Activated CD8-positive, alpha-beta T cell treated with anti-CD3 and anti-CD28 coated beads, Interleukin-2, amount 10 ng/mL, durations not matched to agents 7 days and 5 days (primary cell): Measurements from ENCODE around the gene SF3B4. TPM values are rescaled to one million over a fixed set of nuclear protein-coding genes. Genes with fewer than 3 reads are reported as not detected.
A peak's percentile ranks its signal among the peaks of the same experiment; 100 is the strongest.

Source experiments
- ATAC-seq: fragments of 150-1000 bp; cut with Tn5 transposase; one replicate; pipeline ENCODE4 v1.10.0; 2021; ENCODE audit warnings: moderate library complexity
- CTCF ChIA-PET: fragments of 350-600 bp; sonication (Branson Sonifier 250); formaldehyde crosslinking; loops from one replicate; lab custom pipeline; 2021; ENCODE audit warnings: antibody characterized with exemption; lab: Charles Lee
- POLR2A ChIA-PET: fragments of 350-600 bp; sonication (Branson Sonifier 250); formaldehyde crosslinking; loops from one replicate; lab custom pipeline; 2021; ENCODE audit warnings: antibody characterized with exemption; lab: Charles Lee
- DNase-seq: peaks from one replicate; pipeline ENCODE4 v3.0.0-alpha.2; 2020
- H3K27ac Mint-ChIP-seq: one replicate; pipeline ENCODE4 v1.8.0; 2021; ENCODE audit warnings: mild to moderate bottlenecking, mixed read lengths
- H3K27me3 Mint-ChIP-seq: one replicate; pipeline ENCODE4 v1.8.0; 2021; ENCODE audit warnings: low read depth, mixed read lengths
- H3K36me3 Mint-ChIP-seq: one replicate; pipeline ENCODE4 v1.8.0; 2021; ENCODE audit warnings: low read depth, mixed read lengths
- H3K4me1 Mint-ChIP-seq: one replicate; pipeline ENCODE4 v1.8.0; 2021; ENCODE audit warnings: low read depth, mixed read lengths
- H3K4me3 Mint-ChIP-seq: one replicate; pipeline ENCODE4 v1.8.0; 2021; ENCODE audit warnings: mild to moderate bottlenecking, mixed read lengths
- H3K9me3 Mint-ChIP-seq: one replicate; pipeline ENCODE4 v1.8.0; 2022; ENCODE audit warnings: mixed read lengths; ENCODE audit not compliant: insufficient read depth
- total RNA-seq, 2 experiments: library from RNA; stranded (reverse); gene quantifications; one replicate each; pipeline ENCODE4 v1.2.3, GENCODE V29; 2021

Gene SF3B4
- total RNA-seq, 2 experiments from 2014 or later: 102 to 106 TPM

- ChIA-PET CTCF (interaction anchor here (1.7 kb wide), 1 partner anchor 29 kb away, joined by 8 read pairs; a partner anchor contains a TSS), POLR2A (interaction anchor here (0.8 to 4.7 kb wide), 4 partner anchors 8 to 94 kb away, joined by 3 to 52 read pairs (median 4); partner anchors contain the start of genes OTUD7B and SF3B4)
- DNase-seq: no peak
- peak overlapping the region; percentile 67 for H3K27ac Mint-ChIP-seq
- peaks cover 21% of the 10 kb centered on the region for H3K36me3 Mint-ChIP-seq
- peaks cover 58% of the 10 kb centered on the region for H3K4me1 Mint-ChIP-seq
- H3K4me3 Mint-ChIP-seq: peak overlapping the region; percentile 89
- H3K27me3 Mint-ChIP-seq: no peaks in the 10 kb centered on the region
- H3K9me3 Mint-ChIP-seq: no peaks in the 10 kb centered on the region
- ATAC-seq: peak; percentile 9
Measured at GRCh38 chr1:149916898-149917252, 10.7 kb downstream of the SF3B4 start.

DNA sequence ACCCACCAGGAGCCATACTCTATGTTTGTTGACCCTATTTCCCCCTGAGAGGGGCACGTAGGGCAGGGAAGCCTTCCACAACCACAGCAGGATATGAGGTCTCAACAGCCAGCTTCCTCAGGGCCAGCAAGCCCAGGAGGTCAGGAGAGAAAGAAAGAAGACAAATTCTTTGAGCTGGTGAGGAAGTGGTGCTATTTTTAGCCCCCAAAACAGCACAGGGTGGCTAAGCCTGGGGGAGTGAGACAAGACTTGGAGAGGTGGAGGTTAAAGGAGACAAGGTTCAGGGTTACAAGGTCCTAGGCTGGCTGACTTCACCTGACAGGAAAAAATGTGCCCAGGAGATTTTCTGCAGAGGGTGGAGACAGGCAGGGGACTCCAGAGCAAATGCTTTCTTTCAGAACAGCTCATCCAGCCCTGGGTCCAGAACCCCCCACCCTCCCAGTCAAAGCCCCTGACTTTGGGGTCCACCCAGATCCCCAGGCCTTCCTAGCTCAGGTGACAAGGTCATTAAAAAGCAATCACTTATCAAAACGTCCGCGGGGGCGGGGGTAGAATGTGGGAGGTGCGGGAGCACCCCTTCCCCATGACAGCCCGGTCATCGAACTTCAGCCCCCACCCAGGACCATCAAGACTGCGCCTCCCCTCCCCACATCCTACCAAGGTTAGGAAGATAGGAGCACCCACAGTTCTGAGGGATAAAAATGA, 11.3 kb downstream of the SF3B4 start:
- H3K27me3 Mint-ChIP-seq: no peaks in the 10 kb centered on the region
- POLR2A ChIA-PET: interaction anchor here (0.8 to 4.7 kb wide), 8 partner anchors 9 to 95 kb away, joined by 3 to 52 read pairs (median 3); partner anchors contain the start of genes OTUD7B and SF3B4

DNA sequence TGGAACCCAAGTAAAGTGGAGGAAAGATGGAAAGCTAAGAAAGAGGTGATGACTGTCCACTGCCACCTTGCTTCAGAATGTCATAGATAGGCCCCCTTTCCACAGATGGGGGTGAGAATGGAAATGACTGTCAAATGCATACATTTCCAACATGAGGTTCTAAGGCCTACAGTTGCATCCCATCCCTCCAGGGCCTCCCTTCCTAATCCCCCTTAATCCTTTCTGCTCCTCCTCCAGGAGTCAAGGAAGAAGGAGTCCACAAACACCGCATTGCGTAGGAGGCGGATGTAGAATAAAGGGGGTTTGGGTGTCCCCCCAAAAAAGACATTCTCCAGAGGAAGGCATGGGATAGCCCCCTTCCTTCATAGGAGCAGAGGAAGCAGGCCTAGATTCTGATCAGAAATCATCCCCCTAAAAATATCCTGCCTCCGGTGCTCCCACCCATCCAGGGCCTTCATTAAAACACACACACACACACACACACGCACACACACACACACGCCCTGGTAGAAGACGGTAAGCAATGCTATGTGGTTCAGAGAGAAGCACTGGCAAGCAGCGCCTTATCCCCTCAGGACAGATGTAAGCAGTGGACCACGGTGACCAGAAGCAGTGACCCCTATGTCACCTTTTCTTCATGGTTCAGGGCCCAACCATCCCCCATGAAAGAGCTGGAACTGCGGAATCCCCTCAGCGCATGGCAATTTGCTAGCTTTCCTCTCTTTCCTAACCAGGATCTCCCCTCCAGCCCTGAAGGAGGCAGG, 12.0 kb downstream of the SF3B4 start:
- Mint-ChIP-seq H3K27me3 (no peaks in the 10 kb centered on the region), H3K4me1 (peaks cover 58% of the 10 kb centered on the region), H3K4me3 (peak overlapping the region; percentile 89), H3K27ac (peak overlapping the region; percentile 71), H3K9me3 (no peaks in the 10 kb centered on the region), H3K36me3 (peaks cover 25% of the 10 kb centered on the region)
- CTCF ChIA-PET: interaction anchor here (0.7 to 1.7 kb wide), 3 partner anchors 27 to 271 kb away, joined by 3 to 8 read pairs (median 5); a partner anchor contains a TSS
- POLR2A ChIA-PET: interaction anchor here (0.8 to 4.7 kb wide), 8 partner anchors 9 to 95 kb away, joined by 3 to 52 read pairs (median 3); partner anchors contain the start of genes OTUD7B and SF3B4
- DNase-seq (no peak), ATAC-seq (no peak)

More for the DNA sequence above, 11.3 kb downstream of the SF3B4 start:
- ATAC-seq: peak; percentile 27
- peaks cover 18% of the 10 kb centered on the region for H3K36me3 Mint-ChIP-seq
- DNase-seq: no peak
- H3K4me1 Mint-ChIP-seq: peaks cover 58% of the 10 kb centered on the region
- H3K9me3 Mint-ChIP-seq: no peaks in the 10 kb centered on the region
- H3K4me3 Mint-ChIP-seq: peak overlapping the region; percentile 89
- CTCF ChIA-PET: interaction anchor here (0.7 to 1.7 kb wide), 3 partner anchors 28 to 271 kb away, joined by 3 to 8 read pairs (median 5); a partner anchor contains a TSS
- peak overlapping the region; percentile 67 for H3K27ac Mint-ChIP-seq

GRCh38 chr1:149914545-149914944, 13.1 kb downstream of the SF3B4 start:
- peaks cover 58% of the 10 kb centered on the region for H3K4me1 Mint-ChIP-seq
- no peak overlapping the region for H3K4me3 Mint-ChIP-seq
- ChIA-PET CTCF (interaction anchor here (0.8 to 1.4 kb wide), 2 partner anchors 149 to 272 kb away, joined by 3 read pairs; no protein-coding TSS in a partner anchor), POLR2A (interaction anchor here (1.8 to 4.7 kb wide), 2 partner anchors 14 to 27 kb away, joined by 6 to 52 read pairs; a partner anchor contains a TSS)
- no peaks in the 10 kb centered on the region for H3K27me3 Mint-ChIP-seq
- H3K27ac Mint-ChIP-seq: peak overlapping the region; percentile 71
- DNase-seq (no peak), ATAC-seq (no peak)
- no peaks in the 10 kb centered on the region for H3K9me3 Mint-ChIP-seq
- peaks cover 29% of the 10 kb centered on the region for H3K36me3 Mint-ChIP-seq

DNA sequence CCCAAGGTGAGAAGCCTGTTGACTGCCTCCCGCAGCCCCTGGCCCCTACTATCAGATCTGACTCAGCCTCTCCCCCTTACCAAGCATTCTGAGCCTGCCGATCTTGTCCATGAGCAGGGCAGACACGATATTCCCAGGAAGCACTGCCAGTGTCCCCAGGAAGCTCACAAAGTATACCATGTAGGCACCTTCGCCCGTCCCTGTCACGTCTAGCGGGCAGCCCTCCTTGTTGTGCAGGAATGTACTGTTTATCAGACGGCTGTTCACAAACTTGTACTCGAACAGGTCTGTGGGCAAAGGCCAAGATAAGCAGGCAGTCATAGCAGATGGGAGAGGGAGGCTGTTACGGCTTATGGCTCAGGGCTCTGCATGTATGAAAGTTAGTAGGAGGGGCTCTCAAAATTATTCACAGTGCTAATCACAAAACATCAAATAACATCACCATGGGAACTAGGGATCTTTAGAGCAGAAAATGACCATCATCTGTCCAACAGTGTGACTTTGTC, 21.0 kb downstream of the SF3B4 start:
- H3K27me3 Mint-ChIP-seq: no peaks in the 10 kb centered on the region
- H3K4me3 Mint-ChIP-seq: no peak overlapping the region
- no peak for DNase-seq
- H3K36me3 Mint-ChIP-seq: peaks cover 58% of the 10 kb centered on the region
- ChIA-PET POLR2A (interaction anchor here (0.8 to 1.4 kb wide), 2 partner anchors 10 to 21 kb away, joined by 3 to 4 read pairs; partner anchors contain the start of gene SF3B4), CTCF (interaction anchor here (1.3 to 1.8 kb wide), 2 partner anchors 18 to 281 kb away, joined by 3 to 4 read pairs; a partner anchor contains a TSS)
- no peak overlapping the region for H3K27ac Mint-ChIP-seq
- ATAC-seq: no peak
- H3K4me1 Mint-ChIP-seq: peaks cover 16% of the 10 kb centered on the region
- no peaks in the 10 kb centered on the region for H3K9me3 Mint-ChIP-seq

DNA sequence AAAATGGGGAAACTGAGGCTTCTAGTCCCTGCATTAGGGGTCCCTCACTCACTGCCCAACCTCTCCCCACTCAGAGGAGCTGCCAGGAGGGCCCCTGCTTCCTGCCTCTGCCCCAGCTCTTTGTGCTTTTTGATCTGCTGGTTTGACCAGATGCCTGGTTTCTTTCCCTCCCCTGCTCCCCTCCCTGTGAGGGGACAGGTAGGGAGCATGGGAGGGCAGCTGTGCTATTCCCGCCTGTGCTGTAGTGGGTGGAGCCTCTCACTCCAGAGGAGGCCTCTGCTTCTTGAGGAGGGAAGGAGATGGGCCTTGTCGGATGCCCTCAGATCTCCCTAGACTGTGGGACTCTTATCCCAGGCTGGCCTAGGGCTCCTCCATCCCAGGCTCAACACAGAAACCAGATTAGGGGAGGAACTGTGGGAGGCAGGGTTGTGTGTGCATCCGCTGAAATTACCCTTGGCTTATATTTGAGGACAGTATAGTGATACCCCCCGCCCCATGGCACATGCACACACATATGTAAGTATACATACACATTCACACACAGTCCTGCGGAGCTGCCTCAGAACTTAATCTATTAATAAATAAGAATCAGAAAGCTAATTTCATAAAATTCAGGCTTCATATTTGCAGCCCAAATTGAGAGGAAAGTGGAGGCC, 23.6 kb downstream of the SF3B4 start:
- no peak for ATAC-seq
- Mint-ChIP-seq H3K4me3 (no peak overlapping the region), H3K27ac (peak overlapping the region; percentile 57), H3K27me3 (no peaks in the 10 kb centered on the region), H3K36me3 (peaks cover 53% of the 10 kb centered on the region), H3K9me3 (no peaks in the 10 kb centered on the region), H3K4me1 (peaks cover 34% of the 10 kb centered on the region)
- DNase-seq: no peak
- POLR2A ChIA-PET: interaction anchor here (1.1 to 1.5 kb wide), 2 partner anchors 16 to 18 kb away, joined by 4 to 9 read pairs; a partner anchor contains a TSS
- CTCF ChIA-PET: interaction anchor here (1.4 kb wide), 1 partner anchor 14 kb away, joined by 4 read pairs; no protein-coding TSS in a partner anchor

DNA sequence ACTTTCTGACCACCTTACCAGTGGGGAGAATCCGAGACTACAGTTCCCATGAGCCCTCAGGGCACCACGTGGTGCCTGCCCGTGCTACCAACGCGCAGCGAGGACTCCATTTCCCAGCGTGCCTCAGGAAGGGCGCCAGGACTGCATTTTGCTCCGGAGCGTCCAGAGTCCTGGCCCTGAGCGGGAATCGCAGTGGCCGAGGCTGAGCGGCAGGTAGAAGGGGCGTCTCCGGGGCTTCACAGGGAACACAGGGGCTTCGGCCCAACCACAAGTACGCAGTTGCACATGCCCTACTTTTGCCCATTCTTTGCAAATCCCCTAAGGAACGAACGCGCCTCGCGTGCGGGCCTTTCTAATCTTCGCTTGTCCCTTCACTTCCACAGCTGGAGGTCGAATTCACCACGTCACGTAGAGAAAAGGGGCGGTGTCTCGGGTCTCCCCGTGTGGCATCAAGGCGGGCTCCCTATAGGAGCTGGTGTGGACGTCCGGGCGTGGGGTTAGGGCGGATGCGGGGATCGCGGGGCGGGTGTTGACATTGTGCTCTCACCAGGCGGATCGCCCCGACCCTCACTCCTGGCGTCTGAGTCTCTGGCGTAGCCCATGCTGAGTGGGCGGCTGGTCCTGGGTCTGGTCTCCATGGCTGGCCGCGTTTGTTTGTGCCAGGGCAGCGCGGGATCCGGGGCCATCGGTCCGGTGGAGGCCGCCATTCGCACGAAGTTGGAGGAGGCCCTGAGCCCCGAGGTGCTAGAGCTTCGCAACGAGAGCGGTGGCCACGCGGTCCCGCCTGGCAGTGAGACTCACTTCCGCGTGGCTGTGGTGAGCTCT, 27.9 kb downstream of the SF3B4 start, which contains the start of gene BOLA1:
BOLA1 (plus strand) TSS at position 109 of the 825 bp plus-strand sequence; CDS start at position 601, 492 bp downstream.
- peak; percentile 97 for ATAC-seq
- POLR2A ChIA-PET: interaction anchor here (0.5 to 5.1 kb wide), 6 partner anchors 9 to 288 kb away, joined by 3 to 105 read pairs (median 3); partner anchors contain the start of gene VPS45
- Mint-ChIP-seq H3K9me3 (no peaks in the 10 kb centered on the region), H3K4me1 (peaks cover 38% of the 10 kb centered on the region), H3K27ac (peak within 1 kb of the TSS; percentile 95), H3K4me3 (peak within 1 kb of the TSS; percentile 85), H3K36me3 (peaks cover 21% of the 10 kb centered on the region), H3K27me3 (no peaks in the 10 kb centered on the region)
- CTCF ChIA-PET: interaction anchor here (1.0 to 1.5 kb wide), 2 partner anchors 11 to 62 kb away, joined by 3 to 4 read pairs; no protein-coding TSS in a partner anchor
- peak; percentile 90 for DNase-seq

- CTCF ChIA-PET: no interaction called here
Measured at GRCh38 chr1:149896575-149896974, 31.0 kb downstream of the SF3B4 start.

GRCh38 chr1:149888999-149889289, 38.7 kb downstream of the SF3B4 start:
- DNase-seq (no peak), ATAC-seq (no peak)
- no peaks in the 10 kb centered on the region for H3K9me3 Mint-ChIP-seq
- ChIA-PET CTCF (interaction anchor here (0.6 to 2.7 kb wide), 20 partner anchors 11 to 678 kb away, joined by 3 to 34 read pairs (median 4); partner anchors contain the start of genes OTUD7B and VPS45), POLR2A (interaction anchor here (0.7 to 7.3 kb wide), 16 partner anchors 12 to 345 kb away, joined by 3 to 310 read pairs (median 33); partner anchors contain the start of genes ANP32E, BOLA1, PLEKHO1 and SF3B4)
- no peaks in the 10 kb centered on the region for H3K27me3 Mint-ChIP-seq
- H3K4me3 Mint-ChIP-seq: no peak overlapping the region
- H3K27ac Mint-ChIP-seq: no peak overlapping the region
- H3K36me3 Mint-ChIP-seq: no peaks in the 10 kb centered on the region
- peaks cover 9% of the 10 kb centered on the region for H3K4me1 Mint-ChIP-seq

More at GRCh38 chr1:149896575-149896974, 31.0 kb downstream of the SF3B4 start:
- DNase-seq: no peak
- POLR2A ChIA-PET: interaction anchor here (2.2 kb wide), 1 partner anchor 9 kb away, joined by 22 read pairs; a partner anchor contains a TSS
- Mint-ChIP-seq H3K9me3 (no peaks in the 10 kb centered on the region), H3K4me3 (no peak overlapping the region), H3K4me1 (peaks cover 29% of the 10 kb centered on the region), H3K27ac (no peak overlapping the region), H3K27me3 (no peaks in the 10 kb centered on the region), H3K36me3 (peaks cover 10% of the 10 kb centered on the region)
- ATAC-seq: no peak
